Measurements from ENCODE around the gene ACBD4.

The ACBD4 gene

DNA sequence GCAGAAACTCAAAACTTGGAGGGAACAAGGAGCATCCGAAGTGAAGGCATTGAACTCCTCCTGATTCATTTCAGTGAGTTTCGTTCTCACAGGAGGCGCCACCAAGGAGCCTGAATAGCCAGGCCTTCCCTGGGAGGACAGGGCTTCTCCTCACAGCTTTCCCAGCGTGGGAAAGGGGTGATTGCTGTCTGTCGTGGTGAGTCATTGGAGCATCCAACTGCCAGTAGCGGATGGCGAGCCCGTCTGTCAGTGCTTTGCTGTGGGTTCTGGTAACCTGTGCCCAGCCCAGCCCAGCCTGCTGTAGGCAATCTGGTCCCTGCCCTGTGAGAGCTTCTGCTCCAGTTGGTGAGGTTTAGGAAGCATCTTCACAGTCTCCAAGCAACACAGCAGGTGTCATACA, 31.5 kb upstream of the ACBD4 start:
- DNase-seq (ENCODE audit: low read depth in 4 of 4, low spot score in 1 of 4) = no peak

GRCh38 chr17:45104497-45104896, 31.0 kb upstream of the ACBD4 start:
- no peak for DNase-seq (ENCODE audit: low read depth in 4 of 4, low spot score in 1 of 4)

- DNase-seq (ENCODE audit: low read depth in 4 of 4, low spot score in 1 of 4) = no peak
Observed at GRCh38 chr17:45104907-45105624, 30.4 kb upstream of the ACBD4 start.

DNA sequence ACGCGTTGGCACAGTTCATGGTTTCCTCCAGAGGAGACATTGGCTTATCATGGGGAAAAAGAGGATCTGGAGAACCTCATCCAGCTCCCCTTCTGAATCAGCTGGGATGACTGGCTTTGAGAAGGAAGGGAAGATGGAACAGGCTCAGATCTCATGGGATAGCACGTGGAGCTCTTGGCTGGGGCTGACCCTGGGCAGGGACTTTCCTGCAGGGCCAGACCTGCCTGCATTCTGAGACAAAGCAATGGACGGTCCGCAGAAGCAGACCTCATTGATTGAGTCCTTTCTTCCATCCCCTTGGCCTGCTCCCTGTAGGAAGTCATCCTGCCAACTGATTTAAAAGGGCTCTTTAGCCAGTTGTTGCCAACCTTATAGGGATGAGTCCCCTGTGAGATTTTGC, 29.4 kb upstream of the ACBD4 start:
- DNase-seq (ENCODE audit: low read depth in 4 of 4, low spot score in 1 of 4) = no peak

DNA sequence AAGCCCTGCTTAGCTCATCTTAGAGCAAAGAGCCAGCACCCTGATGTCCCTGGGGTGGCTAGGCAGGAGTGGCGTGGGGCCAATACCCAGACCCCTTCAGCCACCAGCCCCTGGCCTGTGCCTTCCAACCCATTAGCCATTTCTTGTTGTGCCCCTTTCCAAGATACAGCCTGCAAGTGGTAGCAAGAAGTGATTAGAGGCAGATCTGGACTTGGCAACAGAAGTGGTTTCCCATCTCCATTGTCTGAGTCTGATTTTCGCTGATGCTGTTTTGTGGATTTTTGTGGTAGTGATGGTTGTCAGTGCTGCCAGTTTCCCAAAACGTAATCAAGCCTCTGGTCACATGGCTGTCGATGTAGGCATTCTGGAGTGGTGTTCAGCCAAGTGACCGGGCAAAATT, 28.9 kb upstream of the ACBD4 start:
- DNase-seq (ENCODE audit: low read depth in 4 of 4, low spot score in 1 of 4) = no peak

DNA sequence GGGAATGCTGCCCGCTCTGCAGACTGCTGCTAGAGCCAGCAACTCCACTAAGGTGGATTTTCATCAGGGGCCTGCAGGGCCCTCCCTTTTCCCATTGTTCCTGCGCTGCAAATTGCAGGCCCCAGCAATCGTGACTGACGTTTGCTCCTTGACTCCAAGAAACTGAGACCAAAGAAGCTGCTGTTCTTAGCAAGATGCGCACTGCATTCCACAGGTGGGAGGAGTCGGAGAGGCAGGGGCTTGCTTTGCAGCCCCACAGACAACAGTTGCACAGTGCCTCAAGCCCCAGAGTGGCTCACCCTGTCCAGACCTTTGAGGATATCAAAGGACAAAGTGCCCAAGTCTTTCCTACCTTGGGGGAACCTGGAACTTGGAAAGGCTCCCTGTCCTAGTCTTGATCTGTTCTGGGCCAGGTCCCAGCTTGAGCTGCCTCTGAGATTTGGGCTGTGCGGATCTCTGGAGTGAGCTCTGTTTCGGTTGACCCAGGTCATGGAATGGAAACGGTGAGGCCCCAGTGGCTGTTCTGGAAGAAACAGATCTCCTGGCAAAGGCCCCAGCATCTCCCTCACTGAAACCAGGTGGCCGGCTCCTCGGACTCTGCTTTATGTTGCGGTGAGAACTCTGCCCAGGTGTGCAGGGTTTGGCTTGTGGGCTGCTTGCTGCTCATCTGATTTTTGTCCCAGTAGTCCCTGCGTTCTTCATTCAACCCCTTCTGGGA, 28.0 kb upstream of the ACBD4 start:
- DNase-seq (ENCODE audit: low read depth in 4 of 4, low spot score in 1 of 4) = no peak

DNA sequence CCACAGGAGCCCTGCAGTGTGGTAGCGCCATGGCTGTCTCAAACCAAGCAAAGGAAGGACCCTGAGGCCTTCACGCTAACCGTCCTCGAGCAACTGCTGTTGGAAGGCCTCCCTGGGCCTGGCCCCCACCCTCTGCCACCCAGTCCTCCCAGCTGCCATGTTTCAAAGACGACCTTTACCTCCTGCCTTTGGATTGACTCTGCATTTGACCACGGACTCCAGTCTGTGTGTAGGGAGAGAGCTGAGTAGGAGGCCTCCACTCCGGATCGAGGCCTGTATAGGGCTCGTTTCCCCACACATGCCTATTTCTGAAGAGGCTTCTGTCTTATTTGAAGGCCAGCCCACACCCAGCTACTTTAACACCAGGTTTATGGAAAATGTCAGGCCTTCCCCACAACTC, 27.4 kb upstream of the ACBD4 start:
- DNase-seq (ENCODE audit: low read depth in 4 of 4, low spot score in 1 of 4) = no peak

DNA sequence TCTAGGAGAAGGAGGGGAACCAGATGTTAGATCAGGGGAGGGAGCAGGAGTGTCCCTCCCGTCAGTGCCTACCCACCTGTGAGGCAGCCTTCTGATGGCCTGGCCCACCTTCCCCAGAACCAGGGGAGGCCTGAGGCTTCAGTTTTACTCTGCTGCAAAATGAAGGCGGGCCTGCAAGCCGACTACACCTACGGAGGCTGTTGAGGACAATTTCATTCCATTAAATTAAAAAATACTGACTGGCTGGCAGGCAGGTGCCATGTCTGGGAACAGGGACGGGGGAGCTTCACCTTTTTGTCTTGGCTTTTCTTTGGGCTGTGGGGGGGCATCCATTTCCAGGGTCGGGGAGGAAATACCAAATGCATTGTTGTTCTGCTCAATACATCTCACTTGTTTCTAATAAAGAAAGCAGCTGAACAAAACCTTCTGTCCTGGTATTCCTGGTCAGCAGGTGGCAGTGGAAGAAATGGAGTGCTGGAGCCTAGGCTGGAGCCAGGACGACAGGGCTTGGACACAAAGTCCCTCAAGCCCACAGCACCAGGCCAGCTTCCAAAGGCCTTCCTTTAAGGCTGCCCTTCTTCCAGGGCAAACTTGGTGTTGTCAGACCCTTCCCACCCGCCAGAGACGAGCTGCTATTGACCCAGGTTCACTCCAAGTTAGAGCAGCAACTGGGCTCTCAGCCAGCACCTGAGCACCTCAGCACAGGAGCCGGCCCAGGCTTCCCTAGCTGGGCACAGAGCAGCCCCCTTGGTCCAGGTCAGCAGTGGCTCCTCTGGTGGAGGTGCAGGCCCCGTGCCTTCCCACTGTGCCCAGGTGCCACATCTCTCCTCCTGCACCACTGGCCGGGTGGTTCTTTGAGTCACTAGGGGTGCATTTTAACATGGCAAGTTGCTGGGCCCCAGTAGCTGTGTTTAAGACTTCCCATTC, 26.6 kb upstream of the ACBD4 start:
- DNase-seq (ENCODE audit: low read depth in 4 of 4, low spot score in 1 of 4) = no peak

DNA sequence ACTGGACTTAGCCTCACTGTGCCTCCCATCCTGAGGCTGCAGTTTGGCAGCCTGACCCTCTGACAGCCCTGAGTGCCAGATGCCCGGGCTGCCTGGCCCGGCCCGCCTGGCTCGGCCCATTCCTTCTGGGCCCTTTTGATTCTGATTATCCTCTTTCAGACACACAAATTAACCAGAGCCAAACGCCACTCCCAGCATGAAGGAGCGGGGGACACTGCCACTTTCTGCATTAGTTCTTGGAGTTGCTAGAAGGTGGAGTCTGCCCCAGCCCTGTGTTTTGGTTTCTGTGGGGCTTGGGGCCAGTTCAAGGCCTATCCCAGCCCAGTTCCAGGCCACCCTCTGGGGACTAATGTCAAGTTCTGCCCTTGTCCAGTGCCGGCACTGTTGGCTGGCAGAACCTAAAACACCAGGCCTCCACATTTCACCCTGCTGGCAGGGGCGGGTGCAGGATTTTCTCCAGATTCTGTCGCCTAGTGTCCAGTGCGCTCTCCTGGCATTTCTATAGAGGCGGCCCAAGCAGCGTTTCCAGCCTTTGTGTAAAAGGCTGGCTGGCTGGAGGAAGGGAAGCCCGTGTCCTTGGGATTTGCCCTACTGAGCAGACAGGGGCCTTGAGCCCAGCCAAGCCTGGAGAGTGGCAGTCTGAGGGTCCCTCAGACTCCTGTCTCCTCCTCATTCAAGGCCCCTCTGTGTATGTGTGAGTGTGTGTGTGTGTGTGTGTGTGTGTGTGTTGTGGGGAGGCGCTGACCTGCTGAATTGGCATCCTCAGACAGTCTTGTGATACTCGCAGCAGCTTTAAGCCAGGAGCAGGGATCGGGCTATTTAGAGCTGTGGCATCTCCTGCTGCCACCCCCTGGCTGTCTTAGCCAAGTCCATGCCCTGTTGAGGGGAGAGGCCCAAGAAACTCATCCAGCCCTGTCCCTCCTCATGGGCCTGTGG, 24.5 kb upstream of the ACBD4 start:
- DNase-seq (ENCODE audit: low read depth in 4 of 4, low spot score in 1 of 4) = no peak

- no peak for DNase-seq (ENCODE audit: low read depth in 4 of 4, low spot score in 1 of 4)
Observed at GRCh38 chr17:45111850-45112249, 23.6 kb upstream of the ACBD4 start.

- no peak for DNase-seq (ENCODE audit: low read depth in 4 of 4, low spot score in 1 of 4)
Observed at GRCh38 chr17:45112559-45113423, 22.7 kb upstream of the ACBD4 start.

- DNase-seq (ENCODE audit: low read depth in 4 of 4, low spot score in 1 of 4) = no peak
Observed at GRCh38 chr17:45113424-45113754, 22.1 kb upstream of the ACBD4 start.

GRCh38 chr17:45114117-45114932, 21.2 kb upstream of the ACBD4 start:
- DNase-seq (ENCODE audit: low read depth in 4 of 4, low spot score in 1 of 4) = no peak

- no peak for DNase-seq (ENCODE audit: low read depth in 4 of 4, low spot score in 1 of 4)
Observed at GRCh38 chr17:45115015-45115625, 20.4 kb upstream of the ACBD4 start.

DNA sequence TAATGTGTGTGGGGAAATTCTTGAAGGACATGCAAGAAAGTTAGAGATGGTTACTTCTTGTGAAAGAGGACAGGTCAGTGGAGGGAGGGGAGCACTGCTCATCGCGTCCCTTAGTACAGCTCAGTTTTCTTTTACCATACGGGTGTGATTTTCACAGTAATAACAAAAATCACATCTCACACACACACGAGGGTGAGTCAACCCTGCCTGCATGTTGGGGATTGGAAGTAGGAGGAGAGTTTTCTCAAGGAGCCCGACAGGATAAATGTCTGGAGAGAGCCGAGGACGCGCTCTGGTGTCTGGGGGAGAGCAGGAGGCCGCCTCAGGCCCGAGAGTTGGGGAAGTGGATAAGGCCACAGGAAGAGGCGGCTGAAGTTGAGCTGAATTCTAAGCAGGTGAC, 19.6 kb upstream of the ACBD4 start:
- DNase-seq (ENCODE audit: low read depth in 4 of 4, low spot score in 1 of 4) = no peak

DNA sequence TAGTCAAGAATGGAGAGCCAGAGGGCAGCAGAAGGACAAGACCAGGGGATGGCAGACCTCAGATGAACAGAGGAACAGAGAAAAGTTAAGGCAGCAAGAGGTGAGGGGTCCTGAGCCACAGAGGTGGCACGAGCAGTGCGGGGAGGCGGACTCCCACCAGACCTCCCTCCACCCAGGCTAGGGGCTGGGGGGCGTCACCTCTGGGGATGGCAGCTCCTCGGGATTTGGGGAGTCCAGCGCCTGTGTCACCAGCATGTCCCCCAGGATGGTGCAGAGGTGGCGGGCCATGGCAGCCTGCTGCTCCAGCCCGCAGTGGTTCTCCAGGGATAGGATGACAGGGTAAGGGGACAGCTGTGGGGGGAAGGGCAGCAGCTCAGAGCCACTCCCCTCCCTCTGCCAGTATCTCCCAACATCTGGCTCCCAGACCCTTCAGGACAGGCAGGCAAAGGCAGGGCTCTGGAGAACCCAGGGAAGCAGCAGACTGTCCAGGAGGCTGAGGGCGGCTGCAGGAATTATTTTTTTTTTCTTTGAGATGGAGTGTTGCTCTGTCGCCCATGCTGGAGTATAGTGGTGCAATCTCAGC, 19.0 kb upstream of the ACBD4 start:
- DNase-seq (ENCODE audit: low read depth in 4 of 4, low spot score in 1 of 4) = no peak

- DNase-seq (ENCODE audit: low read depth in 4 of 4, low spot score in 1 of 4) = no peak
Observed at GRCh38 chr17:45117334-45117733, 18.2 kb upstream of the ACBD4 start.

All from stimulated activated CD4-positive, alpha-beta T cell treated with anti-CD3 and anti-CD28 coated beads, Interleukin-1b, Interleukin-23, amount 100 ng/mL, for 24 hours (primary cell).